NCI-H1436 (cell line): Measurements from ENCODE around the gene CHD6.

Experiments
- DNase-seq: peaks from one replicate; lab custom pipeline; 2025; lab: John Stamatoyannopoulos, UW

The CHD6 gene, protein sequence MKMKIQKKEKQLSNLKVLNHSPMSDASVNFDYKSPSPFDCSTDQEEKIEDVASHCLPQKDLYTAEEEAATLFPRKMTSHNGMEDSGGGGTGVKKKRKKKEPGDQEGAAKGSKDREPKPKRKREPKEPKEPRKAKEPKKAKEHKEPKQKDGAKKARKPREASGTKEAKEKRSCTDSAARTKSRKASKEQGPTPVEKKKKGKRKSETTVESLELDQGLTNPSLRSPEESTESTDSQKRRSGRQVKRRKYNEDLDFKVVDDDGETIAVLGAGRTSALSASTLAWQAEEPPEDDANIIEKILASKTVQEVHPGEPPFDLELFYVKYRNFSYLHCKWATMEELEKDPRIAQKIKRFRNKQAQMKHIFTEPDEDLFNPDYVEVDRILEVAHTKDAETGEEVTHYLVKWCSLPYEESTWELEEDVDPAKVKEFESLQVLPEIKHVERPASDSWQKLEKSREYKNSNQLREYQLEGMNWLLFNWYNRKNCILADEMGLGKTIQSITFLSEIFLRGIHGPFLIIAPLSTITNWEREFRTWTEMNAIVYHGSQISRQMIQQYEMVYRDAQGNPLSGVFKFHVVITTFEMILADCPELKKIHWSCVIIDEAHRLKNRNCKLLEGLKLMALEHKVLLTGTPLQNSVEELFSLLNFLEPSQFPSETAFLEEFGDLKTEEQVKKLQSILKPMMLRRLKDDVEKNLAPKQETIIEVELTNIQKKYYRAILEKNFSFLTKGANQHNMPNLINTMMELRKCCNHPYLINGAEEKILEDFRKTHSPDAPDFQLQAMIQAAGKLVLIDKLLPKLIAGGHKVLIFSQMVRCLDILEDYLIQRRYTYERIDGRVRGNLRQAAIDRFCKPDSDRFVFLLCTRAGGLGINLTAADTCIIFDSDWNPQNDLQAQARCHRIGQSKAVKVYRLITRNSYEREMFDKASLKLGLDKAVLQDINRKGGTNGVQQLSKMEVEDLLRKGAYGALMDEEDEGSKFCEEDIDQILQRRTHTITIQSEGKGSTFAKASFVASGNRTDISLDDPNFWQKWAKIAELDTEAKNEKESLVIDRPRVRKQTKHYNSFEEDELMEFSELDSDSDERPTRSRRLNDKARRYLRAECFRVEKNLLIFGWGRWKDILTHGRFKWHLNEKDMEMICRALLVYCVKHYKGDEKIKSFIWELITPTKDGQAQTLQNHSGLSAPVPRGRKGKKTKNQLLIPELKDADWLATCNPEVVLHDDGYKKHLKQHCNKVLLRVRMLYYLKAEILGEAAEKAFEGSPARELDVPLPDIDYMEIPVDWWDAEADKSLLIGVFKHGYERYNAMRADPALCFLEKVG (N-terminal part only)

GRCh38 chr20:41617902-41618806 is at the start of gene CHD6:
TSS of gene CHD6 (minus strand) at chr20:41618377. CDS start at chr20:41551337, 67,040 bp downstream.
- peak; percentile 99 for DNase-seq

DNA sequence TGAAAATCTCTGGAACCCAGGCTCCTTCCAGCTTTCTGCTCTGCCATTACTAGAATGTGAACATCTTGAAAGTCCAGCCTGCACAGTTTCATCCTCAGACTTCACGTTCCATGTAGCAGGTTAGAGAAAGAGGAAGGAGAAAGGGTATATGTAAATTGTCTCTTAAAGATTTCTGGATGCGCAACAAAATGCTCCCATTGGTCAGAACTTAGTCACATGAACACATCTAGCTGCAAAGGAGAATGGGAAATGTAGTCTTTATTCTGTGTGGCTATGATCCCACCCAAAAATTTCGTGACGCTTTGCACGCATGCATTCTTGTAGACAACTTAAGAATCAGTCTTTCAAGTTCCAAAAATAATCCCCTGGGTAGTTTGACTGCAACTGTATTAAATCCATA is 46.4 kb upstream of the CHD6 start:
- DNase-seq = no peak

DNA sequence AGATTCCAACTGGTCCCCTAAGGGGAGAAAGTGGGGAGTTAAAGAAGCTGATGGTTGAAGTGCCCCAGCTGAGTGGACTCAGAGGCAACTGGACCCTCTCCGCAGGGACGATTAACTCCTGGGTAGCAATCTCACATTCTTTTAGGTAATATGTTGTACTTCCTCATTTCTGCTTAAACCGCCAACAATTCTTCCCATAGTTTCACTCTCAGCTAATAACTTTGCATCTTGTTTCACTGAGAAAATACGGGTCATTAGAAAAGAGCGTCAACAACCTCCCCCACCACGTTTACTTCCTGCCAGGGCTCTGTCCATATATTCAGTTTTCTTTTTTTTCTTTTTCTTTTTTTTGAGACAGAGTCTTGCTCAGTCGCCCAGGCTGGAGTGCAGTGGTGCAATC is 39.5 kb upstream of the CHD6 start:
- DNase-seq = no peak

DNA sequence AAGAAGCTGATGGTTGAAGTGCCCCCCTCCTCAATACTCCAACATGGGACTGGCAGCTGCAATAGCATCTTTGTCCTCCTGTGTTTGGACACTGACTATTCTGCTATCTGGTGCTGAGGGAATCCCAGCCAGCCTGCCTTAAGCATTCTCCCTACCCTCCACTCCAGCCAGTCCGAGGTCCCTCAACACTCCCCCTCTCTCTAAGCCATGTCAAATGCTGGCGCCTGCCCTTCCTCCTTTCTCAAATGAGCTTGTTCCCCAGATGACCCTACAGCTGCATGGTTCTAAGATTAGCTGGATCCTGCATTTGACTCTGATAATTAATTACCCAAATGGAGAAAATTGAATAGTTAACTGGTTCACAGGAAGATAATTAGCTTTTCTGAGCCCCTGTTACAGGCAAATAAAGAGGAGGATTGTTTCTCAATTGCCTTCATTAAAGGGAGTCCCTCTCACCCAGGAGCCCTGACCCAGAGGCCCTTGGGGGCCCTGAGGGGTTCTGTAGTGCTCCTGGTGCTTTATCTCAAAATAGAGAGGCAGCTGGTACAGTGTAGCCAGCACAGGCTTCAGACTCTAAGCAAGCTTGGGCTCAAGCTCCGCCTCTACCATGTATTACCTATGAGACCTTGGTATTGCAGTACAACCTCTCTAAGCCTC is 37.9 kb upstream of the CHD6 start:
- DNase-seq = peak; percentile 58

DNA sequence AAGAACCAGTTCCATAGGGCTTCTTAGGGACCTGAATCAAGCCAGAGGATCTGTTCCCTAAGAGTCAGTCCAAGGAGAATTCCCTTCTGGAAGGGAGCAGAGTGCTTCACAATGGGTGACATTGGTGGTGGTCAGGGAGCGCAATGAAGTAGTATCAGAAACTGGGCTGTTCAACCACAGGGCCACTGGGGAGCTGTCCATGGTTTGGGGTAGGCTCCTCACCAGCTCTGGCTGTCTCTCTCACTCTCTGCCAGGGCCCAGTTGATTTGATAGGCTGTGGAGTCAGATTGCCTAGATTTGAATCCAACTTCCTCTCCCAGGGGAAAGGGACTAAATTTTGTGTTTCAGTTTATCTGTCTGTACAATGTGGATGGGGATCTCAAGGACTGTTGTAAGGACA is 36.7 kb upstream of the CHD6 start:
- no peak for DNase-seq

GRCh38 chr20:41654292-41654691 is 36.1 kb upstream of the CHD6 start:
- peak; percentile 93 for DNase-seq

DNA sequence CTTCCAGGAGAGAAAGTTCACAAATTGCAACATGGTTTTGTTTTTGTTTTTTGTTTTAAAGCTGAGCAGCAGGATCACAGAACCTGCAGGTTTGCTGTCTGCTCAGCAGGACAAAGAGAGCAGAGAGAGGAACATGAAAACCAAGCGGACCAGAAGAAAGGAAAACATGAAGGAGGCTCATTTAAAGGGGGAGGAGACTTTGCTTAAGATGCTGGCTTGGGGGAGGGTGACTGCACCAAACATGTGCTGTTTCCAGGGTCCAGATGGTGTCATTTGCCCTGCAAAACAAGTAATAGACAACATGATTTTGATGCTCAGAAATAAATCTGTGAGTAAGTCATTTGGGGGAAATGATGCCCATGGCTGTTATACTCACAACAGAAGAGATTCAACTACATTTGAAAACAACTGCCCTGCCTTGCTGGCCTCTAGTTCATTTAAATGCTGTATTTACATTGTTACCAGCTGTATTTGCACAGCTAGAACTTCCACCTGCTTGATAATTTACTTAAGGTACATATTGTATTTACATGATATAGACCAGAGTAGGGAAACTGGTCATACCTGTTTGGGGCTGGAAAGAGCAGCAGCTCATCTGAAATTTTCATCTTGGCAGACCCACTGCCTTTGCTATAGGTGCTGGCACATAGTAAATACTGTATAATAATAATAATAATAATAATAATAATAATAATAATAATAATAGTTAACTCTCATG is 32.2 kb upstream of the CHD6 start:
- DNase-seq = peak; percentile 71

DNA sequence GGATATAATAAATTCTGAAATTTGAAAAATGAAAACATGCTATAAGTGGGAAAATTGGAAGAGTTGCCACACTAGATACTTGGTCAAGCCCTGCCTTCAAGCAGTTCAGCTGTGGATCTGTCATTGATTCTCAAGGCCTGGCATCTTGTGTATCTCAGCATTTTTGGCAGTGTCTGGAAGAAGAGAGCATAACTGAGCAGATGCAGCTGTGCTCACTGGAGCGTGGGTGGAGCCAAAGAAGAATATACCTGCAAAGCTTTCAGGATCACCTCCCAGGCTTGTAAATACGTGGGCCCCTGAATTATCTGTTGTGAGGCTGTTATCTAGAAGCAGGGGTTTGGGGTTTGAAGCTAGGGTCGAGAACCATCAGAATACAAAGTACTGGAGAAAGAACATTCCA is 31.3 kb upstream of the CHD6 start:
- peak; percentile 38 for DNase-seq

GRCh38 chr20:41645372-41645771 is 27.2 kb upstream of the CHD6 start:
- no peak for DNase-seq

DNA sequence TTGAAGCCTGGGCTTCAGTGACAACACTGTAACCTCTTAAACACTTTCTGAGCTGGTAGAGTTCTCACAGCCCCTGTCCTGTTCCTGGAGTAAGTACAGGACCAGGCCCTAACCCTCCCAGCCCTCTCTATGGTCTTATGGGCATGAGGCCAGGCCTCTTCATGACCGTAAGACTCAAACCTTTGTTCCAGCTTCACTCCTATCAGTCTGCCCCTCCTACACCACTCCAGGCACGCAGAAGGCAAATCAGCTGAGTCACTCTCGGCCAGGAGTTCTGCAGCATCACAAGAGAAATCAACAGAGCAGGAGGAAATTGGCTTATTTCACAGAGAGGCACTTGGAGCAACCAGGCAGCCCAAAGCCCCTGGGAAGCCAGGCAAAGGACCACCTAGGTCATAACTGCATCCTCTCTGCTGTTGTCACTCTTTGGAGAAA is 25.3 kb upstream of the CHD6 start:
- DNase-seq = peak; percentile 83

GRCh38 chr20:41639630-41640029 is 21.5 kb upstream of the CHD6 start:
- DNase-seq = no peak

DNA sequence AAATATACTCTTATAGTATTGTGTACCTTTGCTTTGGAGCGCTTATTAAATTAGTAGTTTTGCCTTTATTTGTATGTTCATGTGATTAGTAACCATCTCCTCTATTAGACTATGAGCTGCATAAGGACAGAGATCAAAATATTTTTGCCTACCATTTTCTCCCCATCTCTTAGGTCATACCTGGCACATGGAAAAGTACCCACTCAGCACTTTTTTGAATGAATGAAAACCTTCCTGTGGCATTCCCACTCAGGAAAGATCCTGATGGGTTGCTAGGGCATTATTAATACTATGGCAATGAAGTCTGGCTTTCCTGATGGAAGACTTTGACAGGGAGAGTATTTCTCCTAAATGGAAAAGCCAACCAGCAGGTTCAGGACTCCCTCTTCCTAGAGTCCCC is 20.3 kb upstream of the CHD6 start:
- no peak for DNase-seq

DNA sequence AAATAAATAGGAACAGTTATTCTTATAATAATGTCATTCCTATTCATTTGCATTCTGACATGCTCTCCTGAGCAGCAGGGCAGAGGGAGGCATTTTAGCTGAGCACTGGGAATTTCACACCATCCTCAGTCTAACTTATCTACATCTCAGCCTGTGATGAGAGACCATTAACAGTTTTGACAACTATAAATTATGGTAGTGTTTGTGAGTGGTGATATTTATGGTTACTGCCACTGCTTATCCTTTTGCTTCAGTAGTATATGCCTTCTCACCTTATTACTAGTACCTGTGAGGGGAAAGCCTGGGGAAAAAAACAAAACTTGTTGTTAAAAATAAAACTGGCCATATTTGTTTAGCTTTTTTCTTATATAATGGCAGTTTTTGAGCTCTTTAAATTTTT is 17.0 kb upstream of the CHD6 start:
- DNase-seq = no peak

DNA sequence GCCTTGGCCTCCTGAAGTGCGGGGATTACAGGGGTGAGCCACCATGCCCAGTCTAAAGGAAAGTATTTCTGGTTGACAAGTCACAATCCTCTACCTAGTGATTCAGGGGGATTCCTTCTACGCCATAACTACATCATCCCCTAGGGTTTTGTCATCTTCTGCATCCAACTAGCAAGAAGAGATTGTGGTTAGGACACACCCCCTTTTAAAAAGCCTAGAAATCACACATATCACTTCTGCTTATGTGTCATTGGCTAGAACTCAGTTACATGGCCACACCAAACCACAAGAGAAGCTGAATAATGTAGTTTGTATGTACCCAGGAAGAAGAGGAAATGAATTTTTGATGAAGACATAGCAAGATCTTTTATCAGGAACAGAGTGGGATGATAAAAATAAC is 14.7 kb upstream of the CHD6 start:
- no peak for DNase-seq

- DNase-seq = no peak
Measured at GRCh38 chr20:41631826-41632225, 13.6 kb upstream of the CHD6 start.

DNA sequence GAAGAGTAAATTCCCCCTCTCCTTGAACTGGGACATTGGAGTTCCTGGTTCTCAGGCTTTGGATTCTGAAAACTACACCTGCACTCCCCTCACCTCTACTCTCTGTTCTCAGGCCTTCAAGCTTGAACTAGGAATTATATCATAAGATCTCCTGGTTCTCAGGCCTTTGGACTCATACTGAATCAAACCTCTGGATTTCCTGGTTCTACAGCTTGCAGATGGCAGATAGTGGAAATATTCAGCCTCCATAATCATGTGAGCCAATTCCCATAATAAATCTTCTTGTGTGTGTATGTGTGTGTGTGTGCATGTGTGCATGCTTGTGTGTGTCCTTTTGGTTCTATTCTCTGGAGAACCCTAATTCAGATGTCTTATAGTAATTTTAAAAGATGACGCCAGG is 12.7 kb upstream of the CHD6 start:
- no peak for DNase-seq

DNA sequence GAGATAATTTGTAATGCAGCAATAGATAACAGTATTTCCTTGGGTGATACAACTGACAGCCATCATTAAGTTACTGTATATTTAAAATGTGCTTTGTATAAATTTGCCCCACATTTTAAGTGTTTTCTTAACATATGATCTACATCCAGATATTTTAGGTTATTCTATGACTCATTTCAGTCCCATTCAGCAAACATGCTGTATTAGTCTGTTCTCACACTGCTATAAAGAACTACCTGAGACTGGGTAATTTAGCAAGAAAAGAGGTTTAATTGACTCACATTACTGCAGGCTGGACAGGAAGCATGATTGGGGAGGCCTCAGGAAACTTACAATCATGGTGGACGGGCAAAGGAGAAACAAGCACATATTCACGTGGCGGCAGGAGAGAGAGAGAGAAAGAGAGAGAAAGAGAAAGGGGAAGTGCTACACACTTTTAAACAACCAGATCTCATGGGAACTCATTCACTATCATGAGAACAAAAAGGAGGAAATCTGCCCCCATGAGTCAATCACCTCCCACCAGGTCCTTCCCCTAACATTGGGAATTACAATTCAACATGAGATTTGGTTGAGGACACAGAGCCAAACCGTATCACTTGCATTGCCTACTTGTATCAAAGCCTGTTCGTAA is 9.6 kb upstream of the CHD6 start:
- DNase-seq = no peak

DNA sequence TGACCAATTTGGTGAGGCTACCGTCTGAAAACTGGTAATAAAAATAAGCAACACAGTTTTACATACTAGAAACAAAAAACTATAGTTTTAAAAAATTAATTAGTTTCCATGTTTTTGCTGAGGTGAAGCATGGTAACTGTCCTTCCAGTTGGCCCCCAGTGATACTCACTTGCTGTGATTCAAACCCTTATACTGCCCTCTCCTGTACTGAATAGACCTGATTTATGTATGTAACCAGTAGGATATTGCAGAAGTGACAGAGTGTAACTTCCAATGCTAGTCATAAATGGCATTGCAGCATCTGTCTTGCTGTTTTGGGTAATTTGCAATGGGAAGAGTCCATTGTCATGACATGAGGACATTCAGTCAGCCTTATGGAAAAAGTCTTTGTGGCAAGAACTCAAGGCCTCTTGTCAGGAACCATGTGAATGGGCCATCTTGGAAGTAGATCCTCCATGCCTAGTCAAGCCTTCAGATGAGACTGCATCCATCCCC is 8.9 kb upstream of the CHD6 start:
- no peak for DNase-seq
